NCI-H2081 (cell line): Measurements from ENCODE around the gene ARMH4.

ENCODE experiments used
- DNase-seq, 2 experiments: peaks; one replicate each; lab custom pipeline; 2025; lab: John Stamatoyannopoulos, UW

Gene ARMH4, protein sequence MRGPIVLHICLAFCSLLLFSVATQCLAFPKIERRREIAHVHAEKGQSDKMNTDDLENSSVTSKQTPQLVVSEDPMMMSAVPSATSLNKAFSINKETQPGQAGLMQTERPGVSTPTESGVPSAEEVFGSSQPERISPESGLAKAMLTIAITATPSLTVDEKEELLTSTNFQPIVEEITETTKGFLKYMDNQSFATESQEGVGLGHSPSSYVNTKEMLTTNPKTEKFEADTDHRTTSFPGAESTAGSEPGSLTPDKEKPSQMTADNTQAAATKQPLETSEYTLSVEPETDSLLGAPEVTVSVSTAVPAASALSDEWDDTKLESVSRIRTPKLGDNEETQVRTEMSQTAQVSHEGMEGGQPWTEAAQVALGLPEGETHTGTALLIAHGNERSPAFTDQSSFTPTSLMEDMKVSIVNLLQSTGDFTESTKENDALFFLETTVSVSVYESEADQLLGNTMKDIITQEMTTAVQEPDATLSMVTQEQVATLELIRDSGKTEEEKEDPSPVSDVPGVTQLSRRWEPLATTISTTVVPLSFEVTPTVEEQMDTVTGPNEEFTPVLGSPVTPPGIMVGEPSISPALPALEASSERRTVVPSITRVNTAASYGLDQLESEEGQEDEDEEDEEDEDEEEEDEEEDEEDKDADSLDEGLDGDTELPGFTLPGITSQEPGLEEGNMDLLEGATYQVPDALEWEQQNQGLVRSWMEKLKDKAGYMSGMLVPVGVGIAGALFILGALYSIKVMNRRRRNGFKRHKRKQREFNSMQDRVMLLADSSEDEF

DNA sequence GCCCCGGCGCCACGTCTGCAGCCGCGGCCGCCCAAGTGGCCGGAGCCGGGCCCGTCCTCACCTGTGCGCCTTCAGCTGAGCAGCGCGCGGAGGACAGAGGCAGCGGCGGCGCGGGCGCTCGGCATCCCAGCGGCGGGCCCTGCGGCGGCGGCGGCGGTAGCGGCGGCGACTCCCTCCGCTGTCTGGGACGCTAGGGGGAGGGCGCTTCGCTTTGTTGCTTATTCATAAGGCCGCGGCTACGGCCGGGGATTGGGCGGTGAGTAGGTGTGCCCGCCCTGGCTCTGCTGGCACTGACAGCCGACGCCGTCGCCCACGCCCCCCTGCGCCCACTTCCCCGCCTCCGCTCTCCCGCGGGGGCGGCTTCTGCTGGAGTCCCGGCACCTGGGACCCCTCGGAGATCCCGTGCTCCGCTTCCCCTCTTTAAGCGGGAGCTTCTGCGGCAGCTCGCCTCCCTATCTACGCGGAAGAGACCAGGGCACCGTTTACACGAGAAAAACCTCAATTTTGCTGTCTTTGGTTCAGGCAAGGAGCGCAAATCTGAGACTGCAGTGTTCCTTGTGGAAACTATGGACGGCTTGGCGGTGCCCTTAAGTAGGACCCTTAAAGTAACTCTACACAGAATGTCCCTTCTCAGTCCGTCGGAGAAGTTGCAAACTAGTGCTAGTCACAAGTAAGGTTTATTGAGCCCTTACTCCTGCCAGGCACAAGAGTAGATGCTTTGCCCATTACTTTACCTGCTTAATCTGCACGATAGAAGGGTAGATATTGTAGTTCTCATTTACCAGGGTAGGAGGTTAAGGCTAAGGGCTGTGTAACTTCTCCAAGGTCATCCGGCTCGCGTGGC lies at the start of gene ARMH4:
TSS of gene ARMH4 (minus strand) at position 200 of the 844 bp plus-strand sequence. CDS start 12,855 bp downstream, outside the sequence.
- peak; percentile 82 to 90 for DNase-seq

DNA sequence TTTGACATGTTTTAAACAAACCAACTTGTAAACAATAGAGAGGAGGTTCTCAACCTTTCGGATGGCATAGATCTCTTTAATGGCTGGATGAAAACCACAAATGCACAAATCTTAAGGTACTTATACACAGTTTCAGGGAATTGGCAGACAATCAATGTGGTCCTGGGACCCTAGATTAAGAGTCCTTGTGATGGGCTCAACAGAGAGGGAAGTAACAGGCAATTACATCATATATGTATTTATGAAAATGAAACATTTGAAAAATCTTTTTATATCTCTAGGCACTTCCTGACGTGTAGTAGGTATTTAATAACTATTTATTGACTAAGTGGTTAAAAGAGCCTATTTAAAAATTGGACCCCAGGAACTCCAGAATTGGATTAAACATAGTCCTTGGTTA lies 48.8 kb upstream of the ARMH4 start:
- DNase-seq: no peak

DNA sequence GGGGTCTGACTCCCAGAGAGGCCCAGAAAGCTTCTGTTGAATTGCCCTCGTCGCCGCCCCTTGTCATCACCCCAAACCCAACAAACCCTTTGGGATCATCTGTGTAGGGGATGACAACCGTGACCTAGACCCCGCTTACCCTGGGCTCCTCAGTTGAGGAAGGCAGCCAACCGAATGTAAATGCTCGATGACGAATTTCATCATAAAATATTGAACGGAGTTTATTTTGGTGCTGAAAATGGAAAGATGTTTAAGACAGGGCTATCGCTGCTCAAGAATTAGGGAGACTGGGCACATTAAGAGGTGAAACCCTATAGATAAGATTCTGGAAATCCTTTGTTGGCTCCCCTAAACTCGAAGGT lies 48.4 kb upstream of the ARMH4 start:
- no peak for DNase-seq

DNA sequence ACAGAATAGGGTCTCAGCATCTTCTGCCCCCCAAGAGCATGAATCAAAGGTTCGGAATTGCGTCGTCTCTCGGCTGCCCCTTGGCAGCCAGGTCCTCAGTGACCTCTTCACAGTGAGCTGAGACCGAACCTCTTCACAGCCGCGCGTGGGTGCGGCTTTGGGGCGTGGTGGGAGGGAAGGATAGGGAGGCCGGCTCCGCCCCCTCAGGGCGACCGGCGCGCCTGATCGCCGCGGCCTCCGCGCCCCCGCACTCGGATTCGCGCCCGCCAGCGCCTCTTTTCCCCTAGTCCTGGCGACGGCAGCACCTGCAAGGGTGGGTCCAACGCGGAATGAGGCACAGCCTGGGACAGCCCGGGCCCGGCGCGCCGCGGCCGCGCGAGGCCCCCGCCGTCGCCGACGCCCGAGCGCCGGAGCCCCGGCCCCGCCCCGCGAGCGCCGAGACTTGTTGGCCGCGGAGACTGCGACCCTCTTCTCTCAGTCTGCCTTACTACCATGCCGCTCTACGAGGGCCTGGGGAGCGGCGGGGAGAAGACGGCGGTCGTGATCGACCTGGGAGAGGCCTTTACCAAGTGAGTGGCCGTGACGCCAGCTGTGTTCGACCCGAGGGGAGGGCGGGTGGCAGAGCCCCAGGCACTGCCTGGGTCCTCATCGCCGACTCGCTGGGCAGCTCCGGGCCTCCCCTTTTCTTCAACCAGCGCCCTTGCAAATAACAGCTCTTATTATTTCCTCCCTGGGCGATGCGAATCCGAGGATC lies 47.9 kb upstream of the ARMH4 start, which contains the start of gene ACTR10:
TSS of gene ACTR10 (plus strand) at position 424 of the 754 bp plus-strand sequence. CDS start at position 493, 69 bp downstream.
- peak; percentile 77 to 88 for DNase-seq

DNA sequence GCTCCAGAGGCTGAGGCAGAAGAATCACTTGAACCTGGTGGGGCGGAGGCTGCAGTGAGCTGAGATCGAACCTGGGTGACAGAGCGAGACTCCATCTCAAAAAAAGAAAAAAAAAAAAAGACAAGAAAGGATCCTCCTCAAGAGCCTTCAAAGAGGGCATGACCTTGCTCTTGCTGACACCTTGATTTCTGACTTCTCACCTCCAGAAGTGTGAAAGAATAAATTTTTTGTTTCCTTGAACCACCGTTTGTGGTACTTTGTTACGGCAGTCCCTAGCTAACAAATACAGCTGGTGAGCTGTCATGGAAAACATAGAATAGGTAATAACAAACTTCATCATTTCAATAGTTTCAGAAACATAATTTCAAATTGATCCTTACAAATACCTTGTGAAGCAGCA lies 46.1 kb upstream of the ARMH4 start:
- DNase-seq: no peak

DNA sequence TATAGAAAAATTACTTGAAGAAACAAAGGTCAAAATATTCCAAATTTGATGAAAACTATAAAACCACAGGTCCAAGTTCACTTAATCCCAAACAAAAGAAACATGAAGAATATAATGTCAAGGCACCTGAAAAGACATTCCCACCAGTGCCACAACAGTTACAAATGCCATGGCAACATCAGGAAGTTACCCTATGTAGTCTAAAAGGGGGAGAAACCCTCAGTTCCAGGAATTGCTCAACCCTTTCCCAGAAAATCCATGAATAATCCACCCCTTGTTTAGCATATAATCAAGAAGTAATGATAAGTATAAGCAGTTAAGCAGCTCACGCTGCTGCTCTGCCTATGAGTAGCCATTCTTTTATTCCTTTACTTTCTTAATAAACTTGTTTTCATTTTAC lies 44.2 kb upstream of the ARMH4 start:
- no peak for DNase-seq

DNA sequence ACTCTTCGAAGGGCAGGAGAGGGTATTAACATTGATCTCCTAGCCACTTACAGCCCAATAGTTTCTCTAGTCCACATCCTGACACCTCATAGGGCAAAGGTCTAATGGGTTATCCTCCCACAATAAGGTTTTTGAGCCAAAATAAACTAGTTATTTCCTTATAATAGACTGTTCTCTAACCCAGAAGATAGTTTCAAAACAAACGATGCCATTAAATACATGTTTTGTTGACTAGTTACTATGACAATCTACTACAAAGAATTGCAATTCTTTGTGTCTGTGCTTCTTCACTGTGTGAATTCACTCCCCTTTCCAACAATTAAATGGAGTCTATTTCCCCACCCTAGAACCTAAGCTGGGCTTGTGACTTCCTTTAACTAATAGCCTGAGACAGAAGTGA lies 41.5 kb upstream of the ARMH4 start:
- peak; percentile 5 to 40 for DNase-seq

DNA sequence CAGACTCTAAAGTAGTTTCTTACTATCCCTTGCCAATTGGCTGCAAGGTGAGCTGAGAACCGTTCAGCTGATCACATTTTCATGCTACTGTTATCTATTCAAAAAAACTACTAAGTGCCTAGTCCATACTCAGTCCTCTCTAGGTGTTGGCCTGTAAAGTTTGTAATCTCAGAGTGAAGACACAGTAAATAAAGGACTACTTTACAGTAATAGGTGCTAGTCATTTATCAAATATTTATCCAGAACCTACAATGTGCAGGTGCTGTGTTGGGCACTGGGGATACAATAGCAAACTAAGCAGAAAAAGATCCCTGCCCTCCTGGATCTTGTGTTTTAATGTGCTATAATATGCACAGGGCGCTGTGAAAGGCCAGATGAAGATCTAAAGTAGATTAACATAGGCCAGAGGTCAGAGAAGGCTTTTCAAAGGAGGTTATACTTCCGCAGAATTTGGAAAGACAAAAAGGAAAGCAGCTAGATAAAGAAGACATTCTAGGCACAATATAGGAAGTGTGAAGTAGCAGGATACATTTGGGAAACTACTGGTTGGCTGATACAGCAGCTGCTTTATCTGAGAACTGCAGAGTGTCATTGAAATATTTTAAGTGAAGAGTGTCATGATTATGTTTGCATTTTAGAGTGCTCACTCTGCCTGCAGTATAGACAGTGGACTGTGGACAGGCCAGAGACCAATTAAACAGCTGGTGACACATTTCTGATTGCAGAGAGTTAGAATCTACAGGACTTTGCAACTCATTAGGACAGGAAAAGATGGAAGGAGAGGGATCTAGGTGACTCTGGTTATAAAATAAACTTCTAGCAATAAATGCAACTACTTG lies 40.0 kb upstream of the ARMH4 start:
- DNase-seq: no peak

DNA sequence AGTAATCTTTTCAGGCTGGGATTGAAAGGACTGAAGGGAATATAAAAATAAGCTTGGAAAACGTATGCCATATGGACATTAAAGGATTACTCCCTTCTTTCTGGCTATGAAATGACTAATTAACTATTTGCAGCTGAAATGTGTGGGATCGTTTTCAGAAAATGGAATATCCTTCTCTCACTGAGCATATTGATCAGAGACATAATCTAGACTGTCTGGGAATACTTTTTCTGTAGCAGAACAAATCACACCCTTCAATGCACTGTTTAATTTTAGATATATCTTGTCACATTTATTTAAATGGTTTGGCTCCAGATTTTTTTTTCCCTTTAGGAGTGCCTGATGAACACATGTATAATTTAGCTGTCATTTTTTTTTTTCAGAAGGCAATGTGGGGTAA lies 37.2 kb upstream of the ARMH4 start:
- DNase-seq: no peak

DNA sequence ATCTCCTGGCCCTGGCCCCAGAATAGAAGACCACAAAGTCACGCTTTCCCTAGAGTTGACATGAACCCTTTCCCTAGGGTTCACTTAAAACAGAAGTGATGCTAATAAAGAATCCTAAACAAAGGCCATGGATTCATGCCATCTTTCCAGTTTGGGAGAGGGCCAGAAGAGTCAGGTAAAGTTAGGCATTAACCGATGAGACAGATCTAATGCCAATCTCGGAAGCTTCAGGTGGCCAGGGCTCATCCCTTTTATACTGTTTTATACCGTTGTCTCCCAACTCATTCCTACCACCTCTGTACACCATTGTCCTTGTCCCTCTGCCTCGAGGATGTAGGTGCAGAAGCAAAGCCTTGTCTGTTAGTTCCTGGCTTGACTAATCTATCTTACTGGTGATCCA lies 25.1 kb upstream of the ARMH4 start:
- DNase-seq: no peak

DNA sequence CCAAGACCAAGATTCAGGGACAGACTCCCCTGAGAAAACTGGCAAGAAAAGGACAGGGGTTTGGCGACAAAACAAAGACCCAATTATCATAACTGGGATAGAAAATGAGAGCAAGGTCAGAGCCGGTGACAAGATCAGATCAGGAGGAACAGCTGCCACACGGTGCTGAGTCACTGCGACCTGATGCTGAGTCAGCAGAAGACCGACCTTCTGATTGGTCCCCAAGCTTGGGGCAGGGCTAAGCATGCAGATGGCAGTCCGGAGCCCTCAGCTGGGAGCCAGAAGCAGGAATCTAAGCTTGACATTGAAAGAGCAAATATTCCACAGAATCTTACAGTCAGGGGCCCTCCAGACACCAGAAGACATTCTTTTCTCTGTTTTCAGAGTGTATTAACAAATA lies 19.1 kb upstream of the ARMH4 start:
- peak; percentile 75 to 85 for DNase-seq

DNA sequence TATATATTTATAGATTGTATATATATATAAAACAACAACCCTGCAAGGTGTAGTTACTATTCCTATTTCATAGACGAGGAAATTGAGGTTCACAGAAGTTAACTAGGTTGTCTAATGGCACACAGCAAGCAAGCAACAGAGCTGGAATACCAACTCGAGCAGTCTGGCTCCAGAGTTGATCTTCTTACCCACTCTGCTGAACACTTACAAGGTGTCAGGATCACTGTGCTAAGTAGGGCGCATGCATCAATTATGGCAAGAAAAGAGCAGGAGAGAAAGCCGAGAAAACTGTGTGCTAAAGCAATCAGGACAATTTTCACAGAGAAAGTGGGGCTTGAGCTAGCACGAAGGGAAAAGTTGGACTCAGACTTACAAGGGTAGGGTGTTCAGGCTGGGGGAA lies 15.9 kb upstream of the ARMH4 start:
- DNase-seq: no peak

DNA sequence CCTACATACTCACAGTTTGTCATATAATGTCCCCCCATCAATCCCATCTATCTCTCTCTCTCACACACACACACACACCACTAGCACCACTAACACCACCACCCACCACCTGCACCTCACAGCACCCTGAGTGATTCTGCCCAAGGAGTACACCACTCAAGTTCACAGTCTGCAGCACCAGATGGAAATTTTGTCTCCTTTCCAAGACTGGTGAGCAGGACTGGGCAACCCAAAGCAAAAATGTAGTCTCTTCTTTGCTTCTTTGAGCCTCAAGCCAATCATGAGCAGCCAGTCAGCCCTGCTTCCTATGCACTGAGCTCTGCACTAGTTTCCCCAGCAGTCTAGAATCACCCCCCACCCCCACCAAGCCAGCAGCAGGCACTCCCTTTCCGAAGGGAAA lies 15.0 kb upstream of the ARMH4 start:
- no peak for DNase-seq

DNA sequence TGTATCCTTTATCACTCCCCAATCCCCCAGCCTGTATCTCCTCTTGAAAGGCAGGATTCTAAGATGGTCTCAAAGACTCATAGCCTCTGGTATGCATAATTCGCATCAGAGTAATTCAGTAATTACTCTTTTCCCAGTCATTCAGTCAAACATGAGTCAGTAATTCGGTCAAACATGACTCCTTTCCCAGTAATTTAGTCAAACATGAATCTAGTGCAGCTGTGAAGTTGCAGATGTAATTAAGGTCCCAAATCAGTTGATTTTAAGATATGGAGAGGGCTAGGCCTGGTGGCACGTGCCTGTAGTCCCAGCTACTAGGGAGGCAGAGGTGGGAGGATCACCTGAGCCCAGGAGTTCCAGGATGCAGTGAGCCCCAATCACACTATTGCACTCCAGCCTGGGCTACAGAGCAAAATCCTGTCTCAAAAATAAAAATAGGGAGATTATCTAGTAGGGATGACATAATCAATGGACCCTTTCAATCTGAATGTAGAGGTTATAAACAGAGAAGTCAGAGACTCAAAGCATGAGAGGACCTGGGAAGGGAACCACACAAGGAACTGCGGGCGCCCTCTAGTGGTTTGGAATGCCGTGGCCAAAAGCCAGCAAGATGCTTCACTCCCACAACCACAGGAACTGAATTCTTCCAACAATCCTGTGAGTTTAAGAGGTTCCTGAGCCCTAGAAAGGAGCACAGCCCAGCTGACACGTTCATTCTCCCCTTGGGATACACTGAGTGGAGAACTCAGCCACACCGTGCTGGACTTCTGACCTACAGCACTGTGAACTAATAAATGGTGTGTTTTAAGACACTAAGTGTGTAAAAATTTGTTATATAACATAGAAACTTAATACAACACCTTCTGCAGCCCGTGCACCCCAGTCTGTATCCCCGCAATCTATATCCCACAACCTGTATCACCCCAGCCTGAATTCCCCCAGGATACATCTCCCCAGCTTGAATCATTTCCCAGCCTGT lies 14.3 kb upstream of the ARMH4 start:
- DNase-seq: peak; percentile 69 to 73

DNA sequence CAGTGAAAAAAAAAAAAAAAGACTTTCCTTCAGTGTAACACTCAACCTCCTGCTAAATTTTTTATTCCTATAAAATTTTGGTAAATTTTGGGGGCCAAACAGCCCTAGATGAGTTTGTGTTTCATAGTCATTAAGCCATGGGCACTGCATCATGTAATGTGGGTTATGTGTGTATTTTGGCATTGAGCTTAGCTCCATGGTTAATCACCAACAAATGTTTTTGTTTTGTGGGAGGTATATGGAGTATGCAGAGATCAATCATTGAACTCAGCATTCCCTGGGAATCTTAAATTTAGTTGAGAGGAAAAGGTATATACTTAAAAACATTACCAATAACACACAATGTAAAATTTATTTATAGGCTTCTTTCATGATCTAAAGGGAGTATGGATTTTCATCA lies 8.5 kb upstream of the ARMH4 start:
- no peak for DNase-seq

DNA sequence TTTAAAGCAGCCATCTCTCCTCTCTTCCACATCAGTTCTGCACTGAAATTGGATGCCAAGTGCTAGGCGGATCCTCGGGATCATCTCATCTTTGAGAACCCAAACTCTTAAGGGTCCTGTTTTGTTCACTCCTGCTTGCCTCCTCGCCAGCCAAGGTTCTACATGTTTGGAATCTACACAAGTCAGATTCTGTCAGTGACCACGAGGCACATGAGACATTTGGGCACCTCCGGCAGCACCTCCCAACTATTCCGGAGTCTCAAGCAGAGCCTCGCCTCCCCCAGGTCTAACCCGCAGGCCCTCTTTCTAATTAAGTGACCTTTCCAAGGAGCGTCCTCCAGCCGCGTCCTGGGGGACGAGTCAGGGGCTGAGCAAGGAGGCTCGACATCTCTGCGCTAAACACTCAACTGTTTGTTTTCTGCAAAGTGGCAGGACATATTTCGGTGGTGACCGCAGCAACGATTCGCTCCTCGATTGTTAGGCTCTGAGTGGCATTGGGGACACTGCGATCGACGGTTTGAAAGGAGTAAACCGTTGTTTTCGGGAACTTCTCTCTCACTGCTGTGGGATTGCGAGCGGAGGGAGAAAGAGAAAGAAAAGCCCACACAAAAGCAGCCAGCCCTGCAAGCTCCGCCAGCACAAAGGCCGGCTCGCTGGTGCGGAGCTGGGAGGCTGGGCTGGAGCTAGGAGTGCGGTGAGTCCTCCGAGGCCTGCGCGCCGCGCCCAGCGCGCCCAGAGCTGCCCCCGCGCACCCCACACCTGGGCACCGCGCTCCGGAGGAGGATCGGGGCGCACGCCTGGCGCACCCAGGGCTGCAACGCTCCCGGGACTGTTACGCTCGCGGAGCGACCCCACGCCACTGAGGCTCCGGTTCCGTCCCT lies 640 bp downstream of the ARMH4 start:
- DNase-seq: peak in 1 of 2 experiments; percentile 27

DNA sequence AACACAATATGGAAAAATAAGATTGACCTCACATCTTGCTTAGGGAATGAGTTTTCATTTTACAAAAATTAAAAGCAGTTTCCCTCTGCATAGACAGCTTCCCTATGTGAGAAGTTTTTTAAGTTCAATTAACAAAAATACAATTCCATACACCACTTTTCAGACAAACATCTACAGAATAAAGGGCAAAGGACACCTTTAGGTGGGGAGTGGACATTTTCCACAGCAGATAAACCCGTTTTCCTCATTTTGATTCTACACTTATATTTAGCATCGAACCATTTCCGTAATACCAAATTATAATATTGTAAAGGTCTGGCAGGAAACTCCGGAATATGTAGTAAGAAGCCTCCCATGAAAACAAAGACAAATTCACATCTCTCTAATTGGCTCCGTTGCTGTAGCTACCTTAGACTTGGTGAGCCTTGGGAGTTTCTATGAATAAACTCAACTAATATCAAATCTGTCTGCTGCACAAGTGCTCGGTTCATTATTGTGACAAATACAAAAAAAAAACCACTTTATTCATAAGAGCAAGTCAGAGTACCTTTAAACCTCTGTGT lies 1.7 kb downstream of the ARMH4 start:
- no peak for DNase-seq

DNA sequence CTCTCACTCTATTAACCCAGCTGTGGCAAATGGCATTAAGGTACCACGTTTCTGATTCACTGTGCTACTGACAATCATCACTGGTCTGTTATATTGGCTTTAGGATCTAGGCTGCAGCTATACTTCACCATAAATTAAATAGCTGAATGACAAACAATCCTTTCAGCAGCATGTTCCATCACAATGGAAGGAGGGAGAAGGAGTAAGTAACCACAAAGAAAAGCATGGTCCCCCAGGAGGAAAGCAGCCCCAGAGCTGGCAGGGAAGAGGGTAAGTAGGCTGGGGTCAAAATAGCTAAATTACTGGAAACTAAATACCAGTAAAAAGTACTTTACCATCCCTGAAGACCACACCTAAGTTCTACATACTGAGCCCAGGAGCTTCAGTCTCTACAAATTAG lies 2.8 kb downstream of the ARMH4 start:
- DNase-seq: no peak
